ENCODE measurements around the gene ZHX3.
A peak's percentile ranks its signal among the peaks of the same experiment; 100 is the strongest.

The ZHX3 gene, protein sequence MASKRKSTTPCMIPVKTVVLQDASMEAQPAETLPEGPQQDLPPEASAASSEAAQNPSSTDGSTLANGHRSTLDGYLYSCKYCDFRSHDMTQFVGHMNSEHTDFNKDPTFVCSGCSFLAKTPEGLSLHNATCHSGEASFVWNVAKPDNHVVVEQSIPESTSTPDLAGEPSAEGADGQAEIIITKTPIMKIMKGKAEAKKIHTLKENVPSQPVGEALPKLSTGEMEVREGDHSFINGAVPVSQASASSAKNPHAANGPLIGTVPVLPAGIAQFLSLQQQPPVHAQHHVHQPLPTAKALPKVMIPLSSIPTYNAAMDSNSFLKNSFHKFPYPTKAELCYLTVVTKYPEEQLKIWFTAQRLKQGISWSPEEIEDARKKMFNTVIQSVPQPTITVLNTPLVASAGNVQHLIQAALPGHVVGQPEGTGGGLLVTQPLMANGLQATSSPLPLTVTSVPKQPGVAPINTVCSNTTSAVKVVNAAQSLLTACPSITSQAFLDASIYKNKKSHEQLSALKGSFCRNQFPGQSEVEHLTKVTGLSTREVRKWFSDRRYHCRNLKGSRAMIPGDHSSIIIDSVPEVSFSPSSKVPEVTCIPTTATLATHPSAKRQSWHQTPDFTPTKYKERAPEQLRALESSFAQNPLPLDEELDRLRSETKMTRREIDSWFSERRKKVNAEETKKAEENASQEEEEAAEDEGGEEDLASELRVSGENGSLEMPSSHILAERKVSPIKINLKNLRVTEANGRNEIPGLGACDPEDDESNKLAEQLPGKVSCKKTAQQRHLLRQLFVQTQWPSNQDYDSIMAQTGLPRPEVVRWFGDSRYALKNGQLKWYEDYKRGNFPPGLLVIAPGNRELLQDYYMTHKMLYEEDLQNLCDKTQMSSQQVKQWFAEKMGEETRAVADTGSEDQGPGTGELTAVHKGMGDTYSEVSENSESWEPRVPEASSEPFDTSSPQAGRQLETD

DNA sequence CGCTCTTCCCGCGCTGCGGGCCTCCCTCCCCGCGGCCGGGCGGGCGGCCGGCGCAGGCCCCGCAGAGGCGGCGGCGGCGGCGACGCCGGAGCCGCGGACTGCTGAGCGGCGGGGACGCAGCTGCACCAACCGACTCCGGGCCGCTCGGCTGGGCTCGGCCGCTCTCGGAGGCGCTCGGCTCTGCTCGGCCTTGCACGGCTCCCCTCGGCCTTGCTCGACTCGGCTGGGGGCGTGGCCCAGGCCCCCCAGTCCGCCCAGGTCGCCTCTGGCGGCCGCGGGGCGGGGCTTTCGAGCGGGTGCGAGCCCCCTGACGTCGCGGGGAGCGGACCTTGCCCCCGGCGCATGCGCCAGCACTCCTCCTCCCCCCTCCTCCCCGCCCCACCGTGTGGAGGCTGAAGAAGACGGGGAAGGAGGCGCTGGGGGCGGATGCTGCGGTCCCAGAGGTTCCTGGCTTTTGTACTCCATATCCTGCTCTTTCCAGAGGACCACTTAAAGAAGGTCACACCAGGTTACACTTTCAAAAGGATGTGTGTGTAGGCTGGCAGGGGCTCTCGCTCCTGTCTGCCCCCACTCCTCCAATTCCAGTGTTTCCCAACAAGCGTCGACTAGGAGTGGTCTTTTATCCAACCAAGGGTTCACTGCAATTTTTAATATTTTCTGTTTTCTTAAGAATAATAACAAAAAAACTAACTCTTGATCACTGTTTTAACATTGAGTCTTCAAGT is at the start of gene ZHX3:
Gene ZHX3, minus strand, starts transcription at position 186 of the 725 bp plus-strand sequence. CDS start 112,815 bp downstream, outside the sequence.
- DNase-seq: peak; percentile 82

DNA sequence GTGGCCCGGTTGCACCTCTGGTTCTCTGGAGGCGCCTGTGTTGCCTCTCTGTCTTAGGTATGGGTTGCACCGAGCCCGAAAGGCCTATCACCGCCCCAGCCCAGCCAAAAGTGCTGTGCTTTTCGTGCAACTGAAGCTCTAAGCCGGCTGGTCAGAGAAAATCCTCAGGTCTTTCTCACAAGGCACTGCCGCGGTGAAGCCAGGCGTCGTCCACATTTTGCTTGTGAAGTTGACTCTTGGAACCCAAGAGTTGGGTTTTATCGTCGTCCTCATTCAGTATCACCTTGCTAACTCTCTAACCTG is 49.8 kb upstream of the ZHX3 start:
- DNase-seq: no peak

DNA sequence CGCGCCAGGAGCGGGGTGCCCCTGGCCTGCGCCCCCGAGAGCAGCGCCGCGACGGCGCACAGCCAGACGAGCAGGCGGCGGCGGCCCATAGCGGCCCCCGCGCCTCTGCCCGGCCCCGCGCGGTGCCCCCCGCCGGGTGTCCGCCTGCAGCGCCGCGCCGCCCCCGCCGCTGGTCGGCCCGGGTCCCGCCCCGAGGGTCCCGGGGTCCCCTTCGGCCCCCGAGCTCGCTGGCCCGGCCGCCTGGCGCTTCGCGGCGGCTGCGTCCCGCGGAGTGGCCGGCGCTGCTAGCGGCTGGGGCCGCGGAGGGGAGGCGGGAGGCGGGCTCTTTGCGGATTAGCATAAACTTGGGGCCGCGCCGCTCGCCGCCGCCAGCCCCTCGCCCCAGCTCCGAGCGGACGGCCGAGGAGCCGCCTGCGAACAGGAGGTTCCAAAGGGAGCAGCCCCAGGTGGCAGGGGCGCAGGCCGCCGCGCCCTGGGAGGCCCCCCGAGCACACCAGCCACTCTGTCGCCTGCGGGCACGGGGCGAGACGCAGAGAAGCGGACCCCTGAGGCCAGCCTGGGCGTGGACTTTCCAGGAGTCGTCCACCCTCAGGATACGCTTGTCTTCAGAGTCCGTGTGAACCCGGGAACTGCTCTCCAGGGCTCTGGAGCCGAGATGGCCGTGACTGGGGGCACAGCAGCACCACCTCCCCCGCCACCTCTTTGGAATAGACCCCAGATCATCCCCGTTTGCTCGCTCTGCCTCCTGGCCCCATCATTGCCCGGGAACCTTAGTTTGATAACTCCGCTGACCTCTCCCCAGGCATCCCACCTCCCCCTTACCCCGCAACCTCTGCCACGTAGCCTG is 49.2 kb upstream of the ZHX3 start, which contains the start of gene EMILIN3:
Gene EMILIN3, minus strand, starts transcription at position 273 of the 847 bp plus-strand sequence. Its CDS starts 184 bp downstream, at position 89.
- DNase-seq: peak; percentile 17

DNA sequence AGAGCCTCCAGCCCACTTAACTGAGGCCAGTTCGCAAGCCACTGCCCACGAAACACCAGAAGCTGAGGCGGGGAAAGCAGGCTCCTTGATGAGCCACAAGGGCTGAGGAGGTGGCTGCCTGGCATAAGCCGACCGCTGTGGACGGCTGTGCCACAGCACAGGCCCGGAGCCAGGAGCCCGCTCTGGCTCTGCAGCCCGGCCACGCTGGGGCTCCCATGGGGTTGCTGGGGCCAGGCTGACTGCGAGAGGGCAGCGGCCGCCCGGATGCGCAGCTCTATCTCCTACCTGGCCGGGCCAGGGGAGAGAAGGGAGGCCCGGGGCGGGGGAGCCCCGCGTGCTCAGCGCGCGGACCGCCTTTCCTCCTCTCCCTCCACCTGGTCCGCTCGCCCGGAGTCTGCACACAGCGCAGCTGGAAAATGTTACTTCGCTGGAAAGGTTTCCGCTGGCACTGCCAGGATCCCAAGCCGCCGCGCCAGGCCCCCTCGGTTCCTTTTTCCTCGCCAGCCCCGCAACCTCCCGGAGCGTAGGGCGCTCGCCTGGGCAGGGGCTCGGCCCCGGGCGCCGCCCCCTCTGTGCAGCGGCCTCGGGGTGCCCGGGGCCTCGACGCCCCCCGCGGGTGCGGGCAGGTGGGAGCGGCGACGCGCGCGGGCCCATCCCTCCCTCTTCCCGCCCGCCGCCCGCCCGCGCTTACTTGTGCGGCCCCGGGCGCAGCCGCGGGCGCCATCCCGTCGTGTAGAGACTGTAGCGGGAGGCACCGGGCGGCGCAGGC is 48.4 kb upstream of the ZHX3 start:
- no peak for DNase-seq

DNA sequence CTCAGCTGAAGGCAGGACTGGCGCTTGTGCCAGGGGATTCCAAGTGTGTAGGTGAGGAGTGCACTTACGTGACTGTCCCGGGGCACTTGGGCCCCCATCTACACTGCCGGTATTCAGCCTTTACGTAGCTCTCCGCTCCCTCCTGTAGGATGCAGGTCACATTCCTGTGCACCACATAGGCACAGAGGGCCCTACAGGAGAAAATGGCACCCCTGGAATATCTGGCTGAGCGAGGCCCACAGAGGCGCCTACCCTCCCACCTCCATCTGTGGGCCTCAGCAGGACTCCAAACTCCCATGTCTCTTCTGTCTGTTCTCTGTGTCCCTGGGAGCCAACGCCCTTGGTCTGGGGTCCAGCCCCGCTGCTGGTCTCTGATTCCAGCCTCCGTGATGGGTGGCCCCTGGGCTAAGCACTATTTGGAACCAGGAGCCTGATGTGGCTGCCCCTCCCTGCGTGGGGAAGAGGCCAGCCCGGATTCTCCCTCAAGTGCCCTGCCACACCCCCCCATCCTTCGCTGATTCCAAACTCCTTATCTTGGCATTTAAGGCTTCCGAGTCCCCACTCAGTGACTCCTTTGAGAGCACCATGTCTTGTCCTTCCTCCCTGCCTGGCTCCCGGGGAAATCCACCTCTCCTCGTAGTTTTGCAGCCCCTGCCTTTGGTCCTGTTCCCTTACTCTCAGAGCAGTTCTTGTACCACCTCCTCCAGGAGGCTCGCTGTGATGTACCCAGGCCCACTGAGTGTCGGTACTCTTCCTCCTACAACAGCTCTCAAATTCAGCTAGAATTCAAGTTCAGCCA is 47.6 kb upstream of the ZHX3 start:
- DNase-seq: no peak

DNA sequence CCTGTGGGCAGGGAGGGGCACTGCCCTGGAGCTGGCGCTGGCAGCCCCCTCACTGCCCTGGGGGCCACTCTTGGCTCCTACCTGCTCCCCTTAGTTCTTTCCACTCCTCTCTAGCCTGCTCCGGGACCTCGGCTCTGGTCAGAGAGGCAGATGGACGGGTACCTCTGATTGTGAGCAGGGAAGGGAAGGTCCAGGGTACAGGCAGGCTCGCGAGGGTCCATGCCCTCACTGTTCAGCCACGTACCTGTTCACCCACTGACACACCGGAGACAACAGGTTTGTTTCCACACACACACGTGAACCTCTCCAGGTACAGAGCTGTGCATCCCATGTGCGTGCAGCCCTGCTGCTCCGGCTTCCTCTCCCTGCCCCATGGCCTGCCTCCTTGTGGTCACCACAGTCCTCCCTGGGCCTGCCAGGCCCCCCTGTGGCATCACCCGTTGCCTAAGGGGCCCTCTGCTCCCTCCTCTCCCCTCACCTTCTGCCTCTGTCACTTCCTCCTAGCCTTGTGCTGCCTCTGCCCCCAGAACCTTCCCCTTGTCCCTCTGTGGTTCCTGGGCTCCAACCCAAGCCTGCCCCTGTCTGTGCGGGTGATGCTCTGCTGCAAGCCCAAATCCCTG is 46.8 kb upstream of the ZHX3 start:
- no peak for DNase-seq

DNA sequence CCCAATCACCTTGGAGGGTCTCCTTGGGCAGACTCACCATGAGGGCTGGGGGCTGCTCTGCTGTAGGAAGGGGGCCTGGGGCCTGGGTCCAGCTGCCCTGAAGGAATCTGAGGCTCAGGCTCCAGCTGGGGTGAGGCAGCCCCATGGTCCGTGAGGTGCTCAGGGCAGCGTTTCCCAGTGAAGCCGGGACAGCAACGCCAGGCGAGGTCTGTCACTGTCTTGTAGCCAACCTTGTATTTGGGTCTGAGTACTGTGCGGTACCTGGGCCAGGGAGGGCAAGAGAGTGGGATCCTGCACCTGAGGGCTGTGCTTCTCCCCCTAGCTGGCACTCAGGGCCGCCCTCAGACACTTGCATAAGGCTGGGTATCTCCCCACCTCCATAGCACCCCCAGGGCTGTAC is 46.1 kb upstream of the ZHX3 start:
- no peak for DNase-seq

DNA sequence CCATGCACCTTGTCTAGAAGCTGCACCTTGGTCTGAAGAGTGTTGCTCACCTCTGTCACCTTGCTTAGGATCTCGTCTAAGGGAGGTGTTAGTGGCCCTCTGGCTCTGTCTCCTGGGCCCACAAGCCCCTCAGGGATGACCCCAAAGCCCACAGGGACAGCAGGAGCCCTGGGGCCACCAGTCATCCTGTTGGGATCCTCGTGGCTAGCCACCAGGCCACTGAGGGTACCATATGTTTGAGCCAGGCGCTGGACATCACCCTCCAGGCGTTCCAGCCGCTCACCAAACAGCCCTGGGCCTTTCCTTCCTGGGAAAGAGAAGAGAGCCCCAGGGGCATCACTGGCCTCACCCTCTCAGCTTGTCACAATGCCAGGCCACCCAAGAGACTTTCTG is 45.2 kb upstream of the ZHX3 start:
- no peak for DNase-seq

DNA sequence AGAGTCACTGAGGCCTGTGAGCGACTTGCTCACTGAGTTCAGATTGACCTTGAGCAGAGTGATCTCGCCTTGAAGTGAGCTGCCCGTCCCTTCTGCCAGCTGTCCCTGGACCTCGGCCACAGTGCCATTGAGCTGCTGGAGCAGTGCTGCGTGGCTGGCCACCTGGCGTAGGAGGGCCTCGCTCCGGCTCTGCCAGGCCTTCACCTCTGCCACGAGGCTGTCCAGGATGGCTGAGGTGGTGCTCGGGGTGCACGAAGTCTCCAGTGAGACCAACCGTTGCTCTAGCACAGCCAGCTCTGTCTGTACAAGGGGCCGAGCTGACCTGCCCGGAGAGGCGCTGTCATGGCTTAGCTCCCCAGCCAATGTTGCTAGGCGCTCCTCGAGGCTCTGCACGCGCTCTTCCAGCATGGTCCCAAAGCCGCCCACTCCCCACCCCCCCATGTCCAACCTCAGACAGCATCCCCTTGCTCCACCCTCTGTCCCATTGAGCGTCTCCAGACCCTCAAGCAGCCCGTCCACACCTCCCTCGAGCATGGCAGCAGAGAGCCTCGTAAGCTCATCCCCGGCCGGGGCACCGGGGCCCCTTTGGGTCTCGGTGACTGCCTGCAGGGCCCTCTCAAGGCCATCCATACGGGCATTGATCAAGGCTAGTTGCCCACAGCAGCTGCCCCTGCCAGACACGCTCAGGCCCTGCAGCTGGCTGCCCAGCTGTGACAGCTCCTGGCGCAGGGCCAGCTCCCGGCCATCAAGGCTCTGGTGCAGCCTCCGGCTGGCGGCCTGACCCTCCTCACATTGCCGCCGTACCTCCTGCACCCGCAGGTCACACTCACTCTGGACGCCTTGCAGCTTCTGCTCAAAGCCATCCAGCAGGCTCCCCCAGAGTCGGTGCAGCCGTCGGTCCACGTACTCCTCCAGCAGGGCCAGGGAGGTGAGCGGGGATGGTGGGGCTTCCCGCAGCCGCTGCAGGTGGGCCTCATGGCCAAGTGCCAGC is 44.5 kb upstream of the ZHX3 start:
- DNase-seq: no peak

DNA sequence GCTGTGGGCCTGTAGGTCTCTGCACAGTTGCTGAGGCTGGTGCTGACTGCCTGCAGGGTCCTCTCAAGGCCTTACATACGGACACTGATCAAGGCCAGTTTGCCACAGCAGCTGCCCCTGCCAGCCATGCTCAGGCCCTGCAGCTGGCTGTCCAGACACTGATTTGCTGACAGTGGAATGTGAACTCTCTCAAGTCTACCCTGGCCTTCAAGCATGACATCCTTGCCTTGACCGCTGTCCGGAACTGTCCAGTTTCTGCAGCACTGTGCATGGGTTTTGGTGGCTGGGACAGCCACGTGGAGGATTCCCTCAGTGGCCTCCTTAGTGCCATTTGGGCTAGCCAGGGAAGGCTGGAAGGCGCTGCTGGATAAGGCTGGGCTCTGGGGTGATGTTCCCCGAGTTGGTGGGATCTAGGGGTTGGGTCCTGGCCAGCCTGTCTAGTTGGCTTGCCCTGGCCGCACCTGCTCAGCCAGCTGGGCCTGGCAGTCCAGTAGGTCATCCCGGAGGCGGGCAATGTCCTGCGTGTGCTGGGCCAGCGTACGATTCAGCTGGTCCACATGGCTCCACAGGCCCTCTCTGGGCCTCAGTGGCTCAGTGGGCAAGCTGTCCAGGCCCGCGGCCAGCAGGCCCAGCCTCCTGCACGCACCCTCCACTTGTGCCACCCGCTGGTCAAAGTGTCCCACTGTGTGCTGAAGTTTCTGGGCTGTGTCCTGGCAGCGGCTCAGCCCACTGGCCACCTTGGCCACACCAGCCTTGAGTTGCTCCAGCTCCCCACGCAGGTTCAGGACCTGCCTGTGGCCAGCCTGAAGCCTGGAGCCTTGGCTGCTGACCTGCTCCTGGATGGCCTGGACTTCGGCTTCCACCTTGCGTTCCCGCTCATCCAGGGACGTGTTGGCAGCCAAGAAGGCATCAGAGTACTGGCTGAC is 43.6 kb upstream of the ZHX3 start:
- DNase-seq: no peak

DNA sequence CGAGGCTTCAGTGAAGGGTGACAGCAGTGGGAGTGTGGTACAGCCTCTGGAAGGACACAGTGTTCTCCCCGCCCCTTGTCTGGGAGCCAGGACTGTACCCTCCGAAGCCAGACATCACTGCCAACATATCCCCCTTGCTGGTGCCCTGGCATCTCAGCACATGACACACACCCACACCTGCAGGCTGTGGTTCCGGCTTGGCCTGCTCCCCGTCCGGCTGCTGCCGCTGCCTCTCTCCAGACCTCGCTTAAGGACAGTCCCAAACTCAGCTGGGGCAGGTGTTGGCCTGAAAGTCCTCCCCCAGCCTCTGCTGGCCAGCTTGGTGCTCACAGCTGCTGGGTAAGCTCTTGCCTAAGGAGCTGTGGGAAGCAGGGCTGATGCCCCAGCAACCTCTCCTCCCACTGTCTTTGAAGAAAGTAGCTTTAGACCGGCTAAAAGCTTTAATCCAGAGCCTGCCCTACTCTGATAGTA is 42.0 kb upstream of the ZHX3 start:
- DNase-seq: no peak

DNA sequence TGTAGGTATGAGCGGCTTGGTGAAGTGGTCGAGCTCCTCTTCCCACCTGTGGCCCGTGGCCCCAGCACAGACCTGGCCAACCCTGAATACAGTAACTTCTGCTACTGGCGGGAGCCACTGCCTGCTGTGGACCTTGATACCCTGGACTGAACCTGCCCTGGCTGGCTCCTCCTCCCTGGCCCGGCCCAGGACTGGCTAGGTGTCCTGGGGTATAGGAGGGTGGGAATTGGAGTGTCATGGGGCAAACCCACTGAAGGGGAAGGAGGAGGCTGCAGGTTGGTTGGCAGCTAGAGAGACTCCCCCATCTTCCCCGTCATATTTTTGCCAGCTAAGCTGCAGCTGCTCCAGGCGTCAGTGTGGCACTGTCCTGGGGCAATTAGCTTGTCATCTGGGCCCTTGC is 41.2 kb upstream of the ZHX3 start:
- no peak for DNase-seq

DNA sequence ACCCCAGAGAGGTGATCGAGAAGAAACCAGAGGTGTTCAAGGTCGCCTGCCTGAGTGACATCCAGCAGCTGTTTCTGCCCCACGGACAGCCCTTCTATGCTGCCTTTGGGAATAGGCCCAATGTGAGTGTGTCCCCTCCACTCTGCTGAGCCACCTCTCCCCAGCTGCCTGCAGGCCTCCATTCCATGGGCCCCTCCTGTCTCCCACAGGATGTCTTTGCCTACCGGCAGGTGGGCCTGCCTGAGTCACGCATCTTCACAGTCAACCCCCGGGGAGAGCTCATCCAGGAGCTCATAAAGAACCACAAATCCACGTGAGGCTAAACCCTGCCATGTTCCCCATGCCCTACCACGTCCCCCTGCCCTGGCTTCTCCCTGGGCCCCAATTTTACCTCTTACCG is 40.7 kb upstream of the ZHX3 start:
- no peak for DNase-seq

DNA sequence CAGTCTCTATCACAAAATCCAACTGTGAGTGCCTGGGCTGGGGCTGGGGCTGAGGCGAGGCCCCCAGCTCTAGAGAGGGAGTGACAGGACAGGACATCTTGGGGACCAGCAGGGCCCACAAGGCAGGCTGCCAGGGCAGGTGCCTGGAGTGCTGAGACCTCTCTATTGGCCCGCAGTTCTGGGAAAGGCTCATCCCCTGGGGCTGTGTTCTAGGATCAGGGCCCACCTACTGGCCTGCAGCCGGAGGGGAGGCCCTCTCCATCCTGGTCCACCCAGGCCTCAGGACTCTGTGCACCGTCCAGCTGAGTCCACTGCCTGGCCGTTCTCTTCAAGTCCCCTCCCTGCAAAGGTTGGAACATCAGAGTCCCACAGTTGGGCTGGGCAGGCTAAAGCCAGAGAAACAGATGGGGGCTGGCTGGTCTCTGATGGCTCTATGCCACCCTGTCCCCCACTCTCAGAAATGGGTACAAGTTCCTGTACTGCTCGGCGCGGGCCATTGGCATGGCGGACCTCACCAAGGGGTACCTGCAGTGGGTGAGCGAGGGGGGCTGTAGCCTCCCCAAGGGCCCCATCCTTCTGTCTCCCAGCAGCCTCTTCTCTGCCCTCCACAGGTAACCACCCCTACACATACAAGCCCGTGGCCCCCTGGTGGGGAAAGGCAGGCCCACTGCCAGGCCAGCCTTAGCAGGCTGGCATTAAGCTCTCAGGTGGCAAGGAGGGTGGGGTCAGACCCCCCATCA is 40.1 kb upstream of the ZHX3 start:
- DNase-seq: no peak

DNA sequence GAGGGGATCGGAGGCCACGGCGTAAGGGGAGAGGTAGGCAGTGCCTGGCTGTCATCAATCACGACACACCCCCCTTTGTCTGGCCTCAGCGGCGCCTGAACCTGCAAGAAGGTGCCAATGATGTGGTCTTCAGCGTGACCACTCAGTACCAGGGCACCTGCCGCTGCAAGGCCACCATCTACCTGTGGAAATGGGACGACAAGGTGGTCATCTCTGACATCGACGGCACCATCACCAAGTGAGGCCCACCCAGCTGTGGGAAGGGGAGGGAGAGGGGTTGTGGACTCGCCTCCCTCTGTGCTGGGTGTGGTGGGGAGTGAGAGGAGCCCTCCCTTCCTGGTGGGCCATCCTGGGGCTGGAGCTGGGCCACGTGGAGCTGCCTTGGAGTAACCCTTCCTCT is 39.4 kb upstream of the ZHX3 start:
- no peak for DNase-seq

DNA sequence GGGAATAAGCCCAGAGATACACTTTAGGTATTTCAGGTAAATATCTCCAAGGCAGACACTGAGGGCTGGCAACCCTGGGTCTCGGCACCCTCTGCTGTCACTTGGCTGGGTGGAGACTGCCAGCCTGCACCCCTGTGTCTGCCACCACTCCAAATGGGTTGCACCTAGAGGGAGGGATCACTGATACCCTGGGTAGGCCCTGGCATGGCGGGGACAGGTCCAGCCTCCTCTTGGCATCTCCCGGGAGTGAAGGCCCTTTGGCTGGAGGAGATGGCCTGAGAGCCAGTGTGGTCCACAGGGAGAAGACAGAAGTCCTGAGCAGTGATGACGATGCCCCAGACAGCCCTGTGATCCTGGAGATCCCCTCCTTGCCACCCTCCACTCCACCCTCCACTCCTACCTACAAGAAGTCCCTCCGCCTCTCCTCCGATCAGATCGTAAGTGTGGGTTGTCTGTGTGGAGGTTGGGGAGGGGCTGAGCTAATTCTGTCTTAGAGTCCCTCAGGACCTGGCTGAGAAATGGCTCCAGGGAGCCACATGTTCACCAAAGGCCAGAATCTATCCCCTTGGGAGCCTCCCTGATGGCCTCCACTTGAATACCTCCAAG is 38.2 kb upstream of the ZHX3 start:
- no peak for DNase-seq

All from NCI-H748 treated with DMSO at 0.1 percent for 48 hours (cell line).